GM19463 (cell line): ENCODE results near the gene SCO2.
"Not testable (repeated sequence)": the region's sequence is repeated elsewhere in the genome, so short reads cannot be mapped to it uniquely, and the experiment has no call there.

Experiments
- ATAC-seq: cut with Tn5 transposase; IDR thresholded peaks from one replicate; pipeline ENCODE4 v1.9.1; 2021; ENCODE audit warnings: mild to moderate bottlenecking, moderate library complexity; ENCODE audit not compliant: unreplicated experiment

Gene SCO2

DNA sequence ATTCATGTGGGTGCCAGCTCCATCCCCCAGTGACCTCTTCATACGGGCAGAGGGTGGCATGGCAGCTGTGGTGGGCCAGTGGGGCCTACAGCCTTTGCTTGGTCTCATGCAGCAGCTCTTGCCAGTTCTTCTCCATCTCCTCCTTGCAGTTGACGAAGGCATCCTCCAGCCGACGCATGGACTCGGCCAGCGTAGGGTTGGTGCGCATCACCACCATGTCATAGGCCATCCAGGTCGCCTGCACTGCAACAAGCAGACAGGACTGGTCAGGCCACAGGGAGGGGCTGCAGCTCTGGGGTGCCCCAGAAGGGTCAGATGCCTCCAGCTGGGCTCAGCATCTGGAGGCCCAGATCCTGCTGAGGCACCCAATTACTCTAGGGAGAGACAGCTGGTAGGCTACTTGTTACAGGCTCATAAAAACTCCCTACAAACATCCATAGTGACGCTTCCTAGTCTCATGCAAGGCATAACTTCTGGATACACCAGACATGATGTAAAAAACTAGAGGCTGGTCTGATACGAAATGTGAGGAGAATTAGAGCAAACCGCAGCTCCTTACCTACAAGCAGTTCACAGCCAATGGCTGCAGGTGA lies 25.9 kb upstream of the SCO2 start:
- no peak for ATAC-seq

DNA sequence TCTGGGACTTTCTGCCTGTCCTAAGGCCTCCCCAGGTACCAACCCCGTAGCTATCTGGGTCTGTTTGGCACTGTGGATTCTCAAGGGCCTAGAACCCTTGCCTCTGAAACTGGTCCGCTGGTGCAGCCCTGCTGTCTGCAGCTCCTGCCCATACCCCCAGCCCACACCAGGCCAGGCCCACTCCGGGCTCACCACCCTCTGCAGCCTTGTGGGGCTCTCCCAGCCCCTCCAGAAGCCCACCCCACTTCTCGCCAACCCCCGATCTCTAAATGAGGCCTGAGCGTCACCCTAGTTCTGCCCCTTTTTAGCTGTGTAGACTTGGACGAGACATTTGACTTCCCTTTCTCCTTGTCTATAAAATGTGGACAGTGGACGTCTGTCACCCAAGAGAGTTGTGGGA lies 25.0 kb upstream of the SCO2 start:
- no peak for ATAC-seq

DNA sequence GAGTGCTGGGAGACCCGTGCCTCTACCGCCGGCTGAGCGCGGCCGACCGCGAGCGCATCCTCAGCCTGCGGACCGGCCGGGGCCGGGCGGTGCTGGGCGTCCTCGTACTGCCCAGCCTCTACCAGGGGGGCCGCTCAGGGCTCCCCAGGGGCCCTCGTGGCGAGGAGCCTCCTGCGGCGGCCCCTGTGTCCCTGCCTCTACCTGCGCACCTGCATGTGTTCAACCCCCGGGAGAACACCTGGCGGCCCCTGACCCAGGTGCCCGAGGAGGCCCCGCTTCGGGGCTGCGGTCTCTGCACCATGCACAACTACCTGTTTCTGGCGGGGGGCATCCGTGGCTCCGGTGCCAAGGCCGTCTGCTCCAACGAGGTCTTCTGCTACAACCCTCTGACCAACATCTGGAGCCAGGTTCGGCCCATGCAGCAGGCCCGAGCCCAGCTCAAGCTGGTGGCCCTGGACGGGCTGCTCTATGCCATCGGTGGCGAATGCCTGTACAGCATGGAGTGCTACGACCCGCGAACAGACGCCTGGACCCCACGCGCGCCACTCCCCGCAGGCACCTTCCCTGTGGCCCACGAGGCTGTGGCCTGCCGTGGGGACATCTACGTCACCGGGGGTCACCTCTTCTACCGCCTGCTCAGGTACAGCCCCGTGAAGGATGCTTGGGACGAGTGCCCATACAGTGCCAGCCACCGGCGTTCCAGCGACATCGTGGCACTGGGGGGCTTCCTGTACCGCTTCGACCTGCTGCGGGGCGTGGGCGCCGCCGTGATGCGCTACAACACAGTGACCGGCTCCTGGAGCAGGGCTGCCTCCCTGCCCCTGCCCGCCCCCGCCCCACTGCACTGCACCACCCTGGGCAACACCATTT lies 23.8 kb upstream of the SCO2 start:
- ATAC-seq, result no peak

DNA sequence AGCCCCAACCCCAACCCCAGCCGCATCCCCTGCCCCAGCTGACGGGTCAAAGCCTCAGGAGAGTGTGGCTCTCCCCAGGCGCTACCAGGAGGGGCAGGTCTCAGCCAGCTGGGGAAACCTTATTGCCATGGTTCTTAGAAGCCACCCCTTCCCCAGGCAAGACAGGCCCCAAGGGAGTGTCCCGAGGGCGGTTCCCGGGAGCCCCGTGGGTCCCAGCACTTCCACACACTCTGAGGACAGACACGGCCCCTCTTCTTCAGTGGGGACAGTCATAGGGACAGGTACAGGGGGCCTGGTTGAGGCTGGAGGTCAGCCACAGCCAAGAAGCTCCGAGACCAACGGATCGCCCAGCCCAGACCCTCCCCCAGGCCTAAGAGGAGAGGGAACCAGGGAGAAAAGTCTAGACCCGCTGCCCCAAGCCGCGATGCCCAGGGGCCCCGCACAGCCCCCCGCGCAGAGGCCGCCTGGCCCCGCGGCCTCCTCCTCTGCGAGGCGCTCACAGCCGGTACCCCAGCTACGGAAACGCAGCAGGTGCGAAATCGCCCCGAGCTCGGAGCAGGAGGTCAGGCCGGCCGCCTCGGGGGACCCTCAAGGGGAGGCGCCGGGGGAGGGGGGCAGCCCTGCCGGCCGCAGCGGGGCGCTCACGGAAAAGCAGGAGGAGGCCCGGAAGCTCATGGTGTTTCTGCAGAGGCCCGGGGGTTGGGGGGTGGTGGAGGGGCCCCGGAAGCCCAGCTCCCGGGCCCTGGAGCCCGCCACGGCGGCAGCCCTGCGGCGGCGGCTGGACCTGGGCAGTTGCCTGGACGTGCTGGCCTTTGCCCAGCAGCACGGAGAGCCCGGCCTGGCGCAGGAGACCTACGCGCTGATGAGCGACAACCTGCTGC lies 22.9 kb upstream of the SCO2 start:
- ATAC-seq, result no peak

DNA sequence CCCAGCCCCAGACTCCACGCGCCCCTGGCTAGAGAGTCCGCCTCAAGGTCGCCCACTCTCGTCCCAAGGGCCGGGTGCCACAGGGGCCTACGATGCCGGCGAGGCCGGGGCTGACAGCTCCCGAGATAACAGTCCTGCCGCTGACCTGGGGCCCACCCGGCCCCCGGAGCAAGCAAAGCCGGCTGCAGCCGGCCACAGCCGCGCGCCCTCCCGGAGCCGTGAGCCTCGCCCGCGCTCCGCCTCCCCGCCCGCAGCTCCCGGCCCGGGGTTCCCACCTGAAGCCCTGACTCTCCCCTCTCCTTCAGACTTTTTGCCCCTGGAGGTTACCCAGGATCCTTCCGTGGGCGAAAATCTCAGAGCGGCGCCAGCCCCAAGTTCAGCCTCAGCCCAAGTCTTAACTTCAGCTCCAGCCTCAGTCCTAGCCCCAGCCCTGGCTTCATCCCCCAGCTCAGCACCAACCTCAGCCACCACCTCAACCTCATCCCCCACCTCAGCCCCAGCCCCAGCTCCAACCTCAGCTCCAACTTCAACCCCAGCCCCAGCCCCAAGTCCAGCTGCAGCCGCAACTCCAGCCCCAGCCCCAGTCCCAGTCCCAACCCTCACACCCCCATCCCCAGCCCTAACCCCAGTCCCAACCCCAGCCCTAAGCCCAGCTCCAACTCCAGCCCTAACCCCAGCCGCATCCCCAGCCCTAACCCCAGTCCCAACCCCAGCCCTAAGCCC lies 22.0 kb upstream of the SCO2 start:
- no peak for ATAC-seq

DNA sequence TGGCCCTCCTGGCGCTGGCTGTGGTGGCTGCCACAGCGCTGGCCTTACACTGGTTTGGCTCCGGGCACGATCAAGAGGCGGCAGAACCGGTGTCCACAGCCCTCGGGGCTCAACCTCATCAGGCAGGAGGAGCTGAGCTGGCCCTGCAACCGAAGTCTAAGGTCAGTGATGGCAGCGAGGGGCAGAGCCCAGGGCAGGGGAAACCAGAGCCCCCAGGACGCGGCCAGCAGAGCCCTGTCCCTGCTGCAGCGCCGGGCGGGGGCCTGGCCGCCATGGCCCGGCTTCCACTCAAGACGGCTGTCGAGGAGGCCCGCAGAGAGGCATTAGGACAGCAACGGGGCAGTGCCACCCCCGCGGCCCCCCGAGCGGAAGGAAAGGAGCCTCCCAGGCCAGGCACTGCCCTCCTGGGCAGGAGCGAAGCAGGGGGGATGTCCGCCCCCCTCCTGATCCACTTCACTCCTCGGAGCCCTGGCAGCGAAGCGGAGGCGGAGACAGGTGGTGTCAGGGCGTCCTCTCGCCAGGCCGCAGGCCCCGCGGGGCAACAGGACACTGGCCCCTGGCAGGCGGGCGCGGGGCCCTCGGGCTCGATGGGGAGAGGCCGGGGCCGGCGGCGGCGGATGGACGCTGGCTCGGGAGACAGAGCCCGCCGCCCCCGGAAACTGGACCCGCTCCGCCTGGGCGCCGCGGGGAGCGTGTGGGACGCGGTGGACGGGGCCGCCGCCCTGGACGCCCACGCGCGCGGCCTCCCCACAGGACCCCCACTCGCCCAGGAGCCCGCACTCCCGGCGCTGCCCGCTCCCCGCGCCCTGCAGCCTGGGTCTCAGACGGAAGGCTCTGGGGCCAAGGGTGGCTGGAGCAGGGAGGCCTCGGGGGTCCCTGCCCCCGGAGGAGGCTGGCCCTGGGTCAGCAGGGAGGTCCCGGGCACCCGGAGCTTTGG lies 21.2 kb upstream of the SCO2 start:
- ATAC-seq, result no peak

DNA sequence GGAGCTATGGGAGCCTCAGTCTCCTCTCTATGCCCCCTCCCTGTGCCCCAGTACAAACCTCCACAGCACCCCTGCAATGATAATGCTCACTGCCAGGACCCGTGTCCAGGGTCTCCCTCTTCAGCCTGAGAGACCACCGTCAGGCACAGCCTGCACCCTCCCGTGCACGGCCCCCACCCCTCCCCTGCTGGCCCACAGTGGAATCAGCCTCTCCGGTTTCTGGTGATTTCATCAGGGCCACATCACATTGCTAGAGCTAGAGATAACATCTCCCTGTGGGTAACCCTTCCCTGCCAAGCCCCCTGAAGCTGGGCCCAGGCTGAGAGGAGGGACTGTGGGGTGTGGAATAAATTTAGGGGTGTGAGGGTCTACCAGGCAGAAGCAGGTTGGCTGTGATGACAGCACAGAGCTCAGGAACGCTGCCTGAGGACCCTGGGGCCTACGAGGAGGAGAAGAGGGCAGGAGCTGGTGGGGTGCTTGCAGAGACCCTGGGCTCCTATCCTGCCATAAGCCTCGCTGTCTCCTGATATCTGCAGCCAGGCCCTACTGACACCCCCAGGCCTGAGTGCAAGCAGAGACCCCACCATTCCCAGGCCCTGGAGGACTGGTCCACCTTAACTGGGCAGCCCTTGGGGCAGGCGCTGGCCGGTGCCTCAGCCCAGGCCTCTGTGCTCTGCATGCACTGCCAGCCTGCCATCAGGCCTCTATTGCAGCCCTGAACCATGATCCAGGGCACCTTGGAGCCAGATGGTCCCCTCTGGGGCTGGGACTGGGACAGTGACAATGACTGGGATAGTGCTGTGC lies 20.3 kb upstream of the SCO2 start, which contains the start of gene KLHDC7B:
KLHDC7B (plus strand) TSS at position 378 of the 804 bp plus-strand sequence; CDS start at position 723, 345 bp downstream.
- ATAC-seq, result no peak

DNA sequence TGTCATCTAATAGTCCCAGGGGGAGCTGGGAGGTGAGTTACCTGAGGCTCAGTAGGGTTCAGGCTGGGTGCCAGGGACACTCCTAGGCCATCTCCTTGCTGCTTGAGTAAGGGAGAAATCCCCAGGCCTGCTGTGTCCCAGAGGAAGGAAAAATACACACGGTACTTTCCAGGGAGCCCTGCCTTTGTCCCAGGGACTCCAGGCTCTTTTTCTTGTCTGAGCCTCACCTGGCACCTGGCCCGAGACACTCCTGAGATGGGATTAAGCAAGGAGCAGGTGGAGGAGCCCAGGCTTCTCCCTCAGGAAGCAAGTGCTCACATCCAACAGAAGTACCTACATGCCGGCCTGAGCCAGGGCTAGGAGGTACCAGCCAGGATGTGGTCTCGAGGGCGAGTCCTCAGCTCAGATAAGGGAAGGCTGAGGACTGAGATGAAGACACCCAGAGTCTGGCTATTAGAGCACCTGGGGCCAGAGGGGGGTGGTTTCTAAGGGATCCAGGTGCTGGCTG lies 19.4 kb upstream of the SCO2 start:
- no peak for ATAC-seq

DNA sequence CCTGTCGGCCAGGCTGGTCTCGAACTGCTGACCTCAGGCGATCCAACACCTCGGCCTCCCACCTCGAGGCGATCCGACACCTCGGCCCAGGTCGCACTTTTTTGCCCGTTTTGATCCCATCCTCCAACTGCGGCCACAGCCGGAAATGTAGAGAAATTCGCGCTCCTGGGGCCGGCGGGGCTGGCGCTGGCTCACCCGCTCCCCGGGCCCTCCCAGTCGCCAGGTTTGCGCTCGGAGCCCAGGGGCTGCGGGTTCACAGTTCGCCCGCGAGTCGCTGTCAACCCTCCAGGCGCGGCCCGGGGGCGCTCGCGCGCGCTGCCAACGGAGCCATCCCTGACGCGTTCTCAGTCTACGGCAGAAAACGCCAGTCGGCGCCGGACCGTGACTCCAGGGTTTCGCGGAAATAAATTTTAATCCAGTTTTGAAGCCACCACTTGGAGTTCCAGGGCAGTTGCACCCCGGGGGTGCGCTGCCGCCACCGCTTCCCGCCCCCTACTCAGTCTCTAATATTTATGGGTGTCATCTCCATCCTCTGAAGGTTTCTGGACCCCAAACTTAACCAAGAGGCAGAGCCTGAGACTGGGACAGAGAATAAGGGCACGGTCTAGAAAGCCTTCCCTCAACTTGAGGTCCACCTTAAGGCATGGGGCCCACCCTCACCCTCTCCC lies 18.8 kb upstream of the SCO2 start:
- ATAC-seq, result no peak

DNA sequence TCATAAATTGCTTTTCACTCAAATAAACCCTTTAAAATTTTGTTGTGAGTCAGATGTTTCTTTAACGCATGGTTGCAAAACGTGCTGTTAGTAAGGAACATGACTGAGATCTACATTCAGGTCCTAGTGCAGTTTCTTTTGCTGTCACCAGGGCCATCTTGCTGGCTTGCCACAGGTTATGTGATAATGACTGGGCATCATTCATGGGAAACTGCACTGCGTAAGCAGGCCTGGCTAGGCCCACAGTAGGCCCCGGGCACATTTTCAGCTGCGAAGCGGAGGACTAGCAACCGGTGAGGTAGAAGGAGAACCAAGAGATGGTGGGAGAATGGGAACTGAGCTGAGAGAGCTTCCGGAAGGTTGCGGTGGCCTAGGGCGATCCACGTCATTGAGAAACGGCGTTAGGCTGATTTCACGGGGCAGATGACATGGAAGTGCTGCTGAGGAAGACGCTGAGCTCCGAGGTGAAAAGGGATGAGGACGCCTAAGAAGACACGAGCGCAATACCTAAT lies 17.1 kb upstream of the SCO2 start:
- no peak for ATAC-seq

DNA sequence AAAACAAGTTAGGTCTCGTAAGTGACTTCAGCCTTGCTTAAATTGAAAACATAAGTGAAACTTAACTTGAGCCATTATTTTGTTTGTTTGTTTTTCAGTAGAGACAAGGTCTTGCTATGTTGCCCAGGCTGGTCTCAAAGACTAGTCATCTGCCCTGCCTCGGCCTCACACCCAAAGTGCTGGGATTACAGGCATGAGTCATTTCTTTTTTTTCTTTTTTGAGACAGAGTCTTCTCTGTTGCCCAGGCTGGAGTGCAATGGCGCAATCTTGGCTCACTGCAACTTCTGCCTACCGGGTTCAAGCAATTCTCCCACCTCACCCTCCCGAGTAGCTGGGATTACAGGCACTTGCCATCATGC lies 16.2 kb upstream of the SCO2 start:
- not testable (repeated sequence) for ATAC-seq

DNA sequence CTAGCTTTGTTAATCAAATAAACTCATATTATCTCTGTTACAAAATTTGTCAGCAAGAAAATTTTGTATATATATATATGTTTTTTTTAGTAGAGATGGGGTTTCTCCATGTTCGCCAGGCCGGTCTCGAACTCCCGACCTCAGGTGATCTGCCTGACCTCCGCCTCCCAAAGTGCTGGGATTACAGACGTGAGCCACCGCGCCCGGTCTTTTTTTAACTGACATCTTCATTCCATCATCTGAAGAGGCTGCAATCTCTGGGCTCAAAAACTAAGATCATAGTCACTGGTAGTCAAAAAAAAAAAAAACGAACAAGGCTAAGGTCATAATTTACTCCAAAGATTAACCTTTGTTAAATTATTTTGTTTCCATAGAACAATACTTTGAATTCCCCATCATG lies 15.0 kb upstream of the SCO2 start:
- ATAC-seq, result no peak

DNA sequence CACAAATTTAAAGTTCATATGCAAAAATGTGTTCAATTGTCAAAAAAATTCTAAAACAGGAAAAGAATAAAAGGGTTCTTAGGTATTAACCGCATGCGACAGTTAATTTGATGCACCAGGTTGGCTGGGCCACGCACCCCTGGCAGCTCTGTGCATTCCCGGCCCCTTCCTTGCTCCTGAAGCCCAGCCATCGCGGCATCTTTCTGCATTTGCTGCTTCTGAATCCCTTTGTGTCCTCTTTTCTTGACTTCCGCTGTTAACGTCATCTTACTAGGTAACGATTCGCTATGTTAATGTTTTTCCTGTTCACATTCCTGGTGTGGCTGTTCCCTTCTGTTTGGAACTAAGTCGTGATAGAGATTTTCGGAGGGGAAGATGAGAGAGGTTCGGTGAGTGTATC lies 12.4 kb upstream of the SCO2 start:
- no peak for ATAC-seq

DNA sequence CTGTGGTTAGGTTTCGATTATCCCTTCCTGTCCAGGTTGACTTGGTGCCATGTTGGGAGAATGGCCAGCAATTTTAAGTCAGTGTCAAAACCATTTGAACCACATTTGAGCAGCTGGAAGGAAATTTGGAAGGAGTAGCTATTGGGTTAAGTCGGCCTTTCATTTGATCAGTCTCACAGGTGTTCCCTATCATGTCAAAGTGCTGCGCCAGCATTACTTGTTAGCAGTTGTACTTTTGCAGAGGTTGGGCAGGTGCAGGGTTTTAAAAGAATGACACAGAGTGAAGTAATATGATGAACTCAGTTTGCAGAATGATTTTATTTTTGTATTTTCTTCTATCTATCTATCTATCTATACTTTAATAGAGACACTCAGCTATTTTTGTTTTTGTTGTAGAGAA lies 10.8 kb upstream of the SCO2 start:
- no peak for ATAC-seq

DNA sequence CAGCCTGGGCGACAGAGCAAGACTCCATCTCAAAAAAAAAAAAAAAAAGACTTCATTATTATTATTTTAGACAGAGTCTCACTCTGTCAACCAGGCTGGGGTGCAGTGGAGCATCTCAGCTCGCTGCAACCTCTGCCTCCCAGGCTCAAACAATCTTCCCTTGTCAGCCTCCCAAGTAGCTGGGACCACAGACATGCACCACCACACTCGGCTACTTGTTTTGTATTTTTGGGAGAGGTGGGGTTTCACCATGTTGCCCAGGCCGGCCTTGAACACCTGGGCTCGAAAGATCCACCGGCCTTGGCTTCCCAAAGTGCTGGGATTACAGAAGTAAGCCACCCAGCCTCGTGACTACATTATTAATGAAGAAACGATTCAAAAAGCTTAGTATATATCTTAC lies 9.7 kb upstream of the SCO2 start:
- ATAC-seq, result no peak

DNA sequence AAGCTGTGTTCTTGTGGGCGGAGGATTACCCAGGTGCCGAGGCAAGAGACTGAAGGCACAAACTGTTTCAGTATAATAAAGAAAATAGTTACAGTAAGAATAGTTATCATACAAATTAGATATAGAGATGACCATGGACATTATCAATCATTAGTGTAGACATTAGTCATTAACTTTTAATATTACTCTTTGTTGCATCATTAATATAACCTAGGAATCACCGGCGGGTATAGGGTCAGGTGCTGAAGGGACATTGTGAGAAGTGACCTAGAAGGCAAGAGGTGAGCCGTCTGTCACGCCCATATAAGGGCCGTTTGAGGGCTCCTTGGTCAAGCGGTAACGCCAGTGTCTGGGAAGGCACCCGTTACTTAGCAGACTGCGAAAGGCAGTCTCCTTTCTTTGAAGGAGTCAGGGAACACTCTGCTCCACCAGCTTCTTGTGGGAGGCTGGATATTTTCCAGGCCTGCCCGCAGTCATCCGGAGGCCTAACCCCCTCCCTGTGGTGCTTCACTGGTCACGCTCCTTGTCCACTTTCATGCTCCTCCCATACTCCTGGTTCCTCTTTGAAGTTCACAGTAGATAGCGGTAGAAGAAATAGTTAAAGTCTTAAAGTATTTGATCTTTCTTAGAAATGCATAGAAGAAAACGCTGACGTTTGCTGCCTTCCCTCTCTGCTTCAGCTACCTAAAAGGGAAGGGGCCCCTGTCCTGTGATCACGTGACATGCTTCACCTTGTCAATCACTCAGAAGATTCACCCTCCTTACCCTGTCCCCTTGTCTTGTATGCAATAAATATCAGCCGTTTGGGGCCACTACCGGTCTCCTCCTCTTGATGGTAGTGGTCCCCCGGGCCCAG lies 8.7 kb upstream of the SCO2 start:
- not testable (repeated sequence) for ATAC-seq
